Measurements from ENCODE around the gene SOS2. TPM values are rescaled to one million over a fixed set of nuclear protein-coding genes. Genes with fewer than 3 reads are reported as not detected.

SOS2 gene
- total RNA-seq, 1 donor from 2014 or later, result 17.0 TPM

- peaks cover 14% of the 10 kb centered on the region for H3K36me3 Mint-ChIP-seq (ENCODE audit: low read depth)
- DNase-seq (ENCODE audit: low spot score), result no peak
- intact Hi-C loops (cut with micrococcal nuclease), result no loop called here
- no peak overlapping the region for H3K4me3 Mint-ChIP-seq (ENCODE audit: low read depth)
- H3K9me3 Mint-ChIP-seq, result peaks cover 4% of the 10 kb centered on the region
- H3K4me1 Mint-ChIP-seq (ENCODE audit: low read depth), result no peaks in the 10 kb centered on the region
- no peak overlapping the region for H3K27ac Mint-ChIP-seq
- no peaks in the 10 kb centered on the region for H3K27me3 Mint-ChIP-seq (ENCODE audit: low read depth)
Measured at GRCh38 chr14:50242096-50242495, 10.7 kb upstream of the SOS2 start.

DNA sequence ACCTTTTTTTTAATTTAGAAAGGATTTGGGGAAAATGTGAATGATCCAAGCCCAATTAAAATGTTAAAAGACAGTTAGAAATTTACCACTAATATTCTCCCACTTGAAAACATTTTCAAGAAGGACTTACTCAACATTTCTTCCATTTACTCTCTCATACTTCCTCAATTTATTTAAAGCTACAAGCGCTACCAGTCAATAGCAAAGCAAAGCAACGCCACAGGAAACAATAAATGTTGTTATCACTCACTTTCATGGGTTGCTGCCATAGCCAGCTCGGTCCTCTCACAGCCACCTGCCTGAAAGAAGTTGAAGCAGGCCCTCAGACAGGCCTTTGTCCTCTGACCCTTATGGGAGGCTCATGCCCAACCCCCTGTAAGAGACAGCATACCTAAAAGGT, 6.0 kb upstream of the SOS2 start:
- Mint-ChIP-seq H3K27ac (no peak overlapping the region), H3K27me3 (ENCODE audit: low read depth) (peaks cover 2% of the 10 kb centered on the region), H3K4me3 (ENCODE audit: low read depth) (no peak overlapping the region), H3K36me3 (ENCODE audit: low read depth) (peaks cover 21% of the 10 kb centered on the region), H3K4me1 (ENCODE audit: low read depth) (peaks cover 15% of the 10 kb centered on the region), H3K9me3 (peaks cover 18% of the 10 kb centered on the region)
- intact Hi-C loops (cut with micrococcal nuclease), result no loop called here
- DNase-seq (ENCODE audit: low spot score), result no peak

DNA sequence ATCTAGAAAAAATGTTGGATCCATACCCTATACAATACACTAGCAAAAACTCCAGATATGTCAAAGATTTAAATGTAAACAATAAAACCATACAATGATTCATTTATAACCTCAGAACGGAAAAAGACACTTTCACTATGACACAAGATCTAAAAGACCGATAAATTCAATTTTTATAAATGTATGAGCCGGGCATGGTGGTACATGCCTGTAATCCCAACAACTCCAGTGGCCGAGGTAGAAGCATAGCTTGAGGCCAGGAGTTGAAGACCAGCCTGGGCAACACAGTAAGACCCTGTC, 2.5 kb upstream of the SOS2 start:
- H3K27me3 Mint-ChIP-seq (ENCODE audit: low read depth), result peaks cover 2% of the 10 kb centered on the region
- intact Hi-C loops (cut with micrococcal nuclease), result loop anchor here (1.0 to 5.0 kb wide), 8 partner anchors 87 to 1613 kb away; partner anchors contain the start of genes KLHDC2, MGAT2, RPL36AL and RPS29
- H3K4me3 Mint-ChIP-seq (ENCODE audit: low read depth), result no peak overlapping the region
- peaks cover 32% of the 10 kb centered on the region for H3K4me1 Mint-ChIP-seq (ENCODE audit: low read depth)
- DNase-seq (ENCODE audit: low spot score), result no peak
- peaks cover 18% of the 10 kb centered on the region for H3K9me3 Mint-ChIP-seq
- H3K36me3 Mint-ChIP-seq (ENCODE audit: low read depth), result peaks cover 25% of the 10 kb centered on the region
- peak overlapping the region; percentile 76 for H3K27ac Mint-ChIP-seq

- peak overlapping the region; percentile 76 for H3K27ac Mint-ChIP-seq
- H3K9me3 Mint-ChIP-seq, result peaks cover 24% of the 10 kb centered on the region
- H3K4me3 Mint-ChIP-seq (ENCODE audit: low read depth), result peak overlapping the region; percentile 21
Measured at GRCh38 chr14:50233166-50233950, 2.0 kb upstream of the SOS2 start.

GRCh38 chr14:50232276-50232642, 881 bp upstream of the SOS2 start:
- Mint-ChIP-seq H3K9me3 (peaks cover 21% of the 10 kb centered on the region), H3K27ac (peak overlapping the region; percentile 68), H3K27me3 (ENCODE audit: low read depth) (peaks cover 4% of the 10 kb centered on the region), H3K4me3 (ENCODE audit: low read depth) (peak overlapping the region; percentile 67), H3K4me1 (ENCODE audit: low read depth) (peaks cover 36% of the 10 kb centered on the region), H3K36me3 (ENCODE audit: low read depth) (peaks cover 26% of the 10 kb centered on the region)
- intact Hi-C loops (cut with micrococcal nuclease), result loop anchor here (5.0 kb wide), 7 partner anchors 290 to 1615 kb away; partner anchors contain the start of genes KLHDC2, MGAT2, RPL36AL and RPS29
- DNase-seq (ENCODE audit: low spot score), result no peak

More at GRCh38 chr14:50233166-50233950, 2.0 kb upstream of the SOS2 start:
- peaks cover 30% of the 10 kb centered on the region for H3K36me3 Mint-ChIP-seq (ENCODE audit: low read depth)
- intact Hi-C loops (cut with micrococcal nuclease), result loop anchor here (1.0 to 5.0 kb wide), 8 partner anchors 88 to 1614 kb away; partner anchors contain the start of genes KLHDC2, MGAT2, RPL36AL and RPS29
- peaks cover 4% of the 10 kb centered on the region for H3K27me3 Mint-ChIP-seq (ENCODE audit: low read depth)
- DNase-seq (ENCODE audit: low spot score), result no peak
- H3K4me1 Mint-ChIP-seq (ENCODE audit: low read depth), result peaks cover 36% of the 10 kb centered on the region

- Mint-ChIP-seq H3K36me3 (ENCODE audit: low read depth) (peaks cover 24% of the 10 kb centered on the region), H3K27me3 (ENCODE audit: low read depth) (peaks cover 4% of the 10 kb centered on the region), H3K4me1 (ENCODE audit: low read depth) (peaks cover 43% of the 10 kb centered on the region), H3K27ac (peak overlapping the region; percentile 88), H3K4me3 (ENCODE audit: low read depth) (peak overlapping the region; percentile 92), H3K9me3 (peaks cover 20% of the 10 kb centered on the region)
- intact Hi-C loops (cut with micrococcal nuclease), result loop anchor here (1.0 to 5.0 kb wide), 10 partner anchors 115 to 1616 kb away; partner anchors contain the start of genes KLHDC2, MGAT2, RPL36AL and RPS29
- peak; percentile 40 for DNase-seq (ENCODE audit: low spot score)
Measured at GRCh38 chr14:50230701-50231474, 490 bp downstream of the SOS2 start.

GRCh38 chr14:50230401-50230700, 1.0 kb downstream of the SOS2 start:
- DNase-seq (ENCODE audit: low spot score), result no peak
- intact Hi-C loops (cut with micrococcal nuclease), result loop anchor here (5.0 kb wide), 7 partner anchors 292 to 1617 kb away; partner anchors contain the start of genes KLHDC2, MGAT2, RPL36AL and RPS29
- Mint-ChIP-seq H3K4me1 (ENCODE audit: low read depth) (peaks cover 47% of the 10 kb centered on the region), H3K4me3 (ENCODE audit: low read depth) (peak overlapping the region; percentile 92), H3K9me3 (peaks cover 14% of the 10 kb centered on the region), H3K27me3 (ENCODE audit: low read depth) (peaks cover 4% of the 10 kb centered on the region), H3K36me3 (ENCODE audit: low read depth) (peaks cover 20% of the 10 kb centered on the region), H3K27ac (peak overlapping the region; percentile 88)

DNA sequence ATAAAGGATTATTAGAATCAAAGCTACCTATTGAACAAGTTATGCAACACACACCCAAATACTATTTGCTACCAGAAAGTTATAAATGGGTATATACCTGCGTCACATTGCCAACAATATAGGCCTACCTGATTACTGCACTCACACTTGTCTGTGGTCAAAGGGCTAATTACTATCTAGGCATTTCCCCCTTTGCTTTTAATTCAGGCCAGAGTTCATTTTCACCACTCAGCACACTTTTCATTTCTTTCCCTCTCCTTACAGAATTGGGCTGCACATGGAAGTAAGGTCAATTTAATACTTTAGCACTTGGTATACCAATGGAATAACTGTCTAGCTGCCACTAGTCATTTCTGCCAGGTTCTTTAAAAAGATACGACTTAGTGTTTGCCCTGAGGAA, 1.7 kb downstream of the SOS2 start:
- H3K4me3 Mint-ChIP-seq (ENCODE audit: low read depth), result peak overlapping the region; percentile 47
- peaks cover 42% of the 10 kb centered on the region for H3K4me1 Mint-ChIP-seq (ENCODE audit: low read depth)
- H3K27ac Mint-ChIP-seq, result no peak overlapping the region
- peaks cover 14% of the 10 kb centered on the region for H3K36me3 Mint-ChIP-seq (ENCODE audit: low read depth)
- intact Hi-C loops (cut with micrococcal nuclease), result loop anchor here (5.0 kb wide), 7 partner anchors 293 to 1618 kb away; partner anchors contain the start of genes KLHDC2, MGAT2, RPL36AL and RPS29
- peaks cover 7% of the 10 kb centered on the region for H3K9me3 Mint-ChIP-seq
- H3K27me3 Mint-ChIP-seq (ENCODE audit: low read depth), result peaks cover 4% of the 10 kb centered on the region
- DNase-seq (ENCODE audit: low spot score), result no peak

GRCh38 chr14:50228313-50228712, 3.1 kb downstream of the SOS2 start:
- Mint-ChIP-seq H3K27ac (no peak overlapping the region), H3K36me3 (ENCODE audit: low read depth) (peaks cover 10% of the 10 kb centered on the region), H3K4me3 (ENCODE audit: low read depth) (no peak overlapping the region), H3K9me3 (peaks cover 7% of the 10 kb centered on the region), H3K27me3 (ENCODE audit: low read depth) (peaks cover 4% of the 10 kb centered on the region), H3K4me1 (ENCODE audit: low read depth) (peaks cover 35% of the 10 kb centered on the region)
- intact Hi-C loops (cut with micrococcal nuclease), result no loop called here
- no peak for DNase-seq (ENCODE audit: low spot score)

- Mint-ChIP-seq H3K27me3 (ENCODE audit: low read depth) (peaks cover 3% of the 10 kb centered on the region), H3K27ac (no peak overlapping the region), H3K36me3 (ENCODE audit: low read depth) (peaks cover 20% of the 10 kb centered on the region), H3K4me3 (ENCODE audit: low read depth) (no peak overlapping the region), H3K9me3 (peaks cover 7% of the 10 kb centered on the region), H3K4me1 (ENCODE audit: low read depth) (peaks cover 40% of the 10 kb centered on the region)
- intact Hi-C loops (cut with micrococcal nuclease), result no loop called here
- no peak for DNase-seq (ENCODE audit: low spot score)
Measured at GRCh38 chr14:50225974-50226297, 5.4 kb downstream of the SOS2 start.

GRCh38 chr14:50225067-50225973, 6.1 kb downstream of the SOS2 start:
- H3K9me3 Mint-ChIP-seq, result peaks cover 7% of the 10 kb centered on the region
- H3K27me3 Mint-ChIP-seq (ENCODE audit: low read depth), result peaks cover 3% of the 10 kb centered on the region
- H3K36me3 Mint-ChIP-seq (ENCODE audit: low read depth), result peaks cover 18% of the 10 kb centered on the region
- peaks cover 36% of the 10 kb centered on the region for H3K4me1 Mint-ChIP-seq (ENCODE audit: low read depth)
- no peak for DNase-seq (ENCODE audit: low spot score)
- intact Hi-C loops (cut with micrococcal nuclease), result no loop called here
- H3K4me3 Mint-ChIP-seq (ENCODE audit: low read depth), result no peak overlapping the region
- H3K27ac Mint-ChIP-seq, result no peak overlapping the region

- Mint-ChIP-seq H3K9me3 (no peaks in the 10 kb centered on the region), H3K4me1 (ENCODE audit: low read depth) (peaks cover 27% of the 10 kb centered on the region), H3K27ac (no peak overlapping the region), H3K27me3 (ENCODE audit: low read depth) (no peaks in the 10 kb centered on the region), H3K36me3 (ENCODE audit: low read depth) (peaks cover 10% of the 10 kb centered on the region), H3K4me3 (ENCODE audit: low read depth) (no peak overlapping the region)
- DNase-seq (ENCODE audit: low spot score), result no peak
- intact Hi-C loops (cut with micrococcal nuclease), result no loop called here
Measured at GRCh38 chr14:50222055-50222613, 9.2 kb downstream of the SOS2 start.

Data from activated T-helper 2 cell treated with anti-CD3 and anti-CD28 coated beads, Interferon-gamma antibody, Interleukin-2, Interleukin-4, amounts not matched to agents 10 μg/mL and 5 μg/mL and 100 μg/mL, durations not matched to agents 14 hours and 24 hours and 36 hours (primary cell).